Panc1 (cell line): Measurements from ENCODE around the gene ARHGEF7. TPM values are rescaled to one million over a fixed set of nuclear protein-coding genes. Genes with fewer than 3 reads are reported as not detected.

Experiments
- ATAC-seq: fragments of 200-7000 bp; cut with Tn5 transposase; 2 replicates; pipeline ENCODE4 v1.9.1; 2020; ENCODE audit warnings: mild to moderate bottlenecking, moderate library complexity
- BruUV-seq: library from RNA; stranded (reverse); fragments of 400-500 nt; replicated peaks from 2 replicates; lab custom pipeline; 2021; lab: Mats Ljungman, UMichigan
- CTCF ChIA-PET: fragments of 300-600 bp; sonication (Branson Sonifier 250); formaldehyde crosslinking; loops from one replicate; lab custom pipeline; 2022; ENCODE audit warnings: antibody characterized with exemption; lab: Charles Lee
- POLR2A ChIA-PET: fragments of 300-600 bp; sonication (Branson Sonifier 250); formaldehyde crosslinking; loops from one replicate; lab custom pipeline; 2022; ENCODE audit warnings: antibody characterized with exemption; lab: Charles Lee
- DNase-seq: peaks from one replicate; pipeline ENCODE4 v3.0.0-alpha.2; 2010; ENCODE audit warnings: low read depth, low spot score
- H3K27ac ChIP-seq: 2 replicates; pipeline ENCODE4 v1.5.1; 2011; ENCODE audit warnings: mild to moderate bottlenecking, low read length, inconsistent platforms
- H3K27me3 ChIP-seq: fragments of 200-500 bp; sonication (Bioruptor generic); 2 replicates; pipeline ENCODE4 v1.6.0; 2014; ENCODE audit warnings: low read length, inconsistent platforms; ENCODE audit not compliant: control insufficient read depth, insufficient read depth
- H3K36me3 ChIP-seq: fragments of 200-500 bp; sonication (Bioruptor generic); 2 replicates; pipeline ENCODE4 v1.5.1; 2014; ENCODE audit warnings: inconsistent platforms, mild to moderate bottlenecking, low read length, moderate library complexity; ENCODE audit not compliant: control insufficient read depth, insufficient read depth
- H3K4me1 ChIP-seq: 2 replicates; pipeline ENCODE4 v1.5.1; 2011; ENCODE audit warnings: inconsistent platforms, mild to moderate bottlenecking, low read length, moderate library complexity; ENCODE audit not compliant: control insufficient read depth, insufficient read depth
- H3K4me3 ChIP-seq, 2 experiments: 2 replicates each; pipeline ENCODE4 v1.5.1; 2011 to 2012; ENCODE audit warnings: low read depth in 2 of 2, low read length in 2 of 2, mild to moderate bottlenecking in 2 of 2, inconsistent platforms in 1 of 2, moderate library complexity in 1 of 2
- H3K9me3 ChIP-seq: fragments of 200-500 bp; sonication (Bioruptor generic); 2 replicates; pipeline ENCODE4 v1.5.1; 2014; ENCODE audit warnings: low read depth, mild to moderate bottlenecking, inconsistent platforms, low read length, moderate library complexity; ENCODE audit not compliant: control insufficient read depth, insufficient read depth
- POLR2AphosphoS5 ChIP-seq: IDR thresholded peaks from 2 replicates; pipeline ENCODE4 v1.6.1; 2012; ENCODE audit warnings: mild to moderate bottlenecking, low read depth, low read length, moderate library complexity
- SIN3A ChIP-seq: IDR thresholded peaks from 2 replicates; pipeline ENCODE4 v1.6.1; 2012; ENCODE audit warnings: low read depth, mild to moderate bottlenecking, low read length, moderate library complexity, borderline replicate concordance; ENCODE audit not compliant: insufficient read depth
- TCF7L2 ChIP-seq: IDR thresholded peaks from 2 replicates; pipeline ENCODE4 v1.6.1; 2011; ENCODE audit warnings: mild to moderate bottlenecking, low read depth, low read length, inconsistent platforms
- in situ Hi-C: cut with HindIII; loops from 2 replicates; pipeline ENCODE4 v1.10.0; 2016; ENCODE audit warnings: low sequenced_read_pairs, low pct_unique_long_range_greater_than_20kb
- intact Hi-C: fragments of 100-400 bp; cut with micrococcal nuclease; formaldehyde crosslinking; loops from one replicate; pipeline ENCODE4 v1.10.0; 2022; ENCODE audit not compliant: unreplicated experiment
- total RNA-seq: library from RNA; stranded (reverse); gene quantifications from one replicate; pipeline ENCODE4 v1.2.1, GENCODE V29; 2021; ENCODE audit not compliant: unreplicated experiment
- TF ChIP-seq, protein P1 (sequence below), 2 experiments: IDR thresholded peaks; 2 replicates each; pipeline ENCODE4 v1.6.1; 2011 to 2012; ENCODE audit warnings: low read depth in 2 of 2, control low read depth in 1 of 2, low read length in 1 of 2, mild to moderate bottlenecking in 1 of 2, moderate library complexity in 1 of 2; ENCODE audit not compliant: insufficient read depth in 1 of 2
- TF ChIP-seq, protein P2 (sequence below): fragments of 450-650 bp; IDR thresholded peaks from 2 replicates; pipeline ENCODE4 v1.5.1; 2017; ENCODE audit warnings: mild to moderate bottlenecking

Gene ARHGEF7
- total RNA-seq, 1 experiment from 2014 or later, result 36.4 TPM

DNA sequence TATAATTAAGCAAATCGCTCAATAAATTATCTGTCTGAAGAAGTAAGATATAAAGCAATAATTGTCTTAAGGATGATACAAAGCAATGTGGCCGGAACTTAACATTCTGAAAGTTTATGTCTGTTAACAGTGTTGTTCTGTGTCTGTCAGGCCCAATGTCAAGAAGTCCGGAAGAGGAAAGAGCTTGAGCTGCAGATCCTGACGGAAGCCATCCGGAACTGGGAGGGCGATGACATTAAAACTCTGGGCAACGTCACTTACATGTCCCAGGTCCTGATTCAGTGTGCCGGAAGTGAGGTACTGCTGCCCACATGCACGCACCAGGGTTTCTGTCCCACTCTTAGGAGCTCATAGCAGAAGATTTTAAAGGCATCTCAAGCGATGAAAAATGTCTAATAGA lies 160.3 kb downstream of the ARHGEF7 start:
- ATAC-seq (no peak), DNase-seq (no peak)
- Histone ChIP-seq H3K4me3 (no peak overlapping the region), H3K27me3 (no peaks in the 10 kb centered on the region), H3K27ac (no peak overlapping the region), H3K9me3 (no peaks in the 10 kb centered on the region), H3K36me3 (no peaks in the 10 kb centered on the region), H3K4me1 (no peaks in the 10 kb centered on the region)
- in situ Hi-C loops (no loop called here), intact Hi-C loops (no loop called here)
- TF ChIP-seq TCF7L2 (no peak), SIN3A (no peak), POLR2AphosphoS5 (no peak)
- TF ChIP-seq, protein P1, sequence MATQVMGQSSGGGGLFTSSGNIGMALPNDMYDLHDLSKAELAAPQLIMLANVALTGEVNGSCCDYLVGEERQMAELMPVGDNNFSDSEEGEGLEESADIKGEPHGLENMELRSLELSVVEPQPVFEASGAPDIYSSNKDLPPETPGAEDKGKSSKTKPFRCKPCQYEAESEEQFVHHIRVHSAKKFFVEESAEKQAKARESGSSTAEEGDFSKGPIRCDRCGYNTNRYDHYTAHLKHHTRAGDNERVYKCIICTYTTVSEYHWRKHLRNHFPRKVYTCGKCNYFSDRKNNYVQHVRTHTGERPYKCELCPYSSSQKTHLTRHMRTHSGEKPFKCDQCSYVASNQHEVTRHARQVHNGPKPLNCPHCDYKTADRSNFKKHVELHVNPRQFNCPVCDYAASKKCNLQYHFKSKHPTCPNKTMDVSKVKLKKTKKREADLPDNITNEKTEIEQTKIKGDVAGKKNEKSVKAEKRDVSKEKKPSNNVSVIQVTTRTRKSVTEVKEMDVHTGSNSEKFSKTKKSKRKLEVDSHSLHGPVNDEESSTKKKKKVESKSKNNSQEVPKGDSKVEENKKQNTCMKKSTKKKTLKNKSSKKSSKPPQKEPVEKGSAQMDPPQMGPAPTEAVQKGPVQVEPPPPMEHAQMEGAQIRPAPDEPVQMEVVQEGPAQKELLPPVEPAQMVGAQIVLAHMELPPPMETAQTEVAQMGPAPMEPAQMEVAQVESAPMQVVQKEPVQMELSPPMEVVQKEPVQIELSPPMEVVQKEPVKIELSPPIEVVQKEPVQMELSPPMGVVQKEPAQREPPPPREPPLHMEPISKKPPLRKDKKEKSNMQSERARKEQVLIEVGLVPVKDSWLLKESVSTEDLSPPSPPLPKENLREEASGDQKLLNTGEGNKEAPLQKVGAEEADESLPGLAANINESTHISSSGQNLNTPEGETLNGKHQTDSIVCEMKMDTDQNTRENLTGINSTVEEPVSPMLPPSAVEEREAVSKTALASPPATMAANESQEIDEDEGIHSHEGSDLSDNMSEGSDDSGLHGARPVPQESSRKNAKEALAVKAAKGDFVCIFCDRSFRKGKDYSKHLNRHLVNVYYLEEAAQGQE (IDR thresholded peaks at IDR 0.05; ENCODE audit: insufficient read depth in 1 of 2, low read depth in 2 of 2, low read length in 1 of 2), result no peak
- TF ChIP-seq, protein P2, sequence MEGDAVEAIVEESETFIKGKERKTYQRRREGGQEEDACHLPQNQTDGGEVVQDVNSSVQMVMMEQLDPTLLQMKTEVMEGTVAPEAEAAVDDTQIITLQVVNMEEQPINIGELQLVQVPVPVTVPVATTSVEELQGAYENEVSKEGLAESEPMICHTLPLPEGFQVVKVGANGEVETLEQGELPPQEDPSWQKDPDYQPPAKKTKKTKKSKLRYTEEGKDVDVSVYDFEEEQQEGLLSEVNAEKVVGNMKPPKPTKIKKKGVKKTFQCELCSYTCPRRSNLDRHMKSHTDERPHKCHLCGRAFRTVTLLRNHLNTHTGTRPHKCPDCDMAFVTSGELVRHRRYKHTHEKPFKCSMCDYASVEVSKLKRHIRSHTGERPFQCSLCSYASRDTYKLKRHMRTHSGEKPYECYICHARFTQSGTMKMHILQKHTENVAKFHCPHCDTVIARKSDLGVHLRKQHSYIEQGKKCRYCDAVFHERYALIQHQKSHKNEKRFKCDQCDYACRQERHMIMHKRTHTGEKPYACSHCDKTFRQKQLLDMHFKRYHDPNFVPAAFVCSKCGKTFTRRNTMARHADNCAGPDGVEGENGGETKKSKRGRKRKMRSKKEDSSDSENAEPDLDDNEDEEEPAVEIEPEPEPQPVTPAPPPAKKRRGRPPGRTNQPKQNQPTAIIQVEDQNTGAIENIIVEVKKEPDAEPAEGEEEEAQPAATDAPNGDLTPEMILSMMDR, result no peak
- CTCF ChIA-PET, result no interaction called here
- POLR2A ChIA-PET, result no interaction called here
- BruUV-seq, result no TSS peak

DNA sequence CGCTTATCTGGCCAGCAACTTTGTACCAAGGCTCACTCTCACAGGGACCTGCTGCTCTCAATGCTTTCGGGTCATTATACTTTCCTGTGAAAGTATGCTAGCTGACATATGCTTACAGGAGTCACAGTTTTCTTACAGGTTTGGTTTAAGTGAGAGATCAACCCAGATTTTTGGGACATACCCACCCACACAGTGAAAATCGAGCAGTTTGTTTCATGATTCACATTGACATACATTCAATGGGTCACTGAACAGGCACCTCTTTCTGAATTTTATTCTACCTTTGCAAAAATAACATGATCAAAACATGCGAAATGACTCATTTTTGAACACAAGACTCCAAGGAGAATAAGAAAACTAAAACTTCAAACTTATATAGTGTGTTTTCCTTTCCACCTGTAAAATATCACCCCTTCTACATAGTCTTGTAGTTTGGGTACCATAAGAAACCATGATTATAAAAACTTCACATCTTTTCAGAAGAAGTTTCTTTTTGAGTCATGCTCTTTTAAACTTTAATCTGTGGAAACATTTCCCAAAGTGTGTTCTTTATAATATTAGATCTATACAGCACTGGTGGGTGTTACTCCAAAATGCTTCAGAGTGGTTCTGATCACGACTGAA lies 161.0 kb downstream of the ARHGEF7 start:
- in situ Hi-C loops, result no loop called here
- Histone ChIP-seq H3K9me3 (no peaks in the 10 kb centered on the region), H3K4me3 (no peak overlapping the region), H3K27ac (no peak overlapping the region), H3K4me1 (no peaks in the 10 kb centered on the region), H3K27me3 (no peaks in the 10 kb centered on the region), H3K36me3 (no peaks in the 10 kb centered on the region)
- ChIA-PET CTCF (no interaction called here), POLR2A (no interaction called here)
- DNase-seq (no peak), ATAC-seq (no peak)
- intact Hi-C loops, result no loop called here
- TF ChIP-seq, protein P1 (IDR thresholded peaks at IDR 0.05; ENCODE audit: insufficient read depth in 1 of 2, low read depth in 2 of 2, low read length in 1 of 2), result no peak
- TF ChIP-seq POLR2AphosphoS5 (no peak), TCF7L2 (no peak), SIN3A (no peak)
- TF ChIP-seq, protein P2, result no peak
- BruUV-seq, result no TSS peak
